Psoas muscle (tissue), 8 donors: ENCODE results near the gene CREB3L1. TPM values are rescaled to one million over a fixed set of nuclear protein-coding genes. Genes with fewer than 3 reads are reported as not detected.

Source experiments
- ATAC-seq, 4 donors: fragments of 200-7000 bp; cut with Tn5 transposase; one replicate each; pipeline ENCODE4 v1.9.1; 2020; ENCODE audit warnings: moderate library complexity in 3 of 4, mild to moderate bottlenecking in 2 of 4
- DNase-seq, 2 donors: peaks; one replicate each; pipeline ENCODE4 v3.0.0-alpha.2; 2020
- H3K27ac ChIP-seq: fragments of 200-600 bp; one replicate; pipeline ENCODE4 v1.8.0; 2022
- H3K27me3 ChIP-seq, 3 donors: fragments of 200-600 bp in 1 of 3; one replicate each; pipeline versions ENCODE4 v1.6.1 to v1.8.0; 2013 to 2022; ENCODE audit warnings: low read length in 2 of 3, mild to moderate bottlenecking in 2 of 3, moderate library complexity in 1 of 3; ENCODE audit not compliant: insufficient read depth in 3 of 3
- H3K36me3 ChIP-seq, 2 donors: fragments of 200-600 bp in 1 of 2; one replicate each; pipeline versions ENCODE4 v1.6.1 to v1.8.0; 2013 to 2022; ENCODE audit warnings: low read depth in 1 of 2, mild to moderate bottlenecking in 1 of 2, moderate library complexity in 1 of 2; ENCODE audit not compliant: insufficient read depth in 1 of 2
- H3K4me1 ChIP-seq: fragments of 200-600 bp; one replicate; pipeline ENCODE4 v1.8.0; 2022
- H3K4me3 ChIP-seq: fragments of 200-600 bp; one replicate; pipeline ENCODE4 v1.8.0; 2022; ENCODE audit warnings: mild to moderate bottlenecking
- H3K9me3 ChIP-seq: fragments of 200-600 bp; one replicate; pipeline ENCODE4 v1.8.0; 2022
- CTCF ChIP-seq: fragments of 200-600 bp; IDR thresholded peaks from one replicate; pipeline ENCODE4 v1.8.0; 2022; ENCODE audit warnings: antibody characterized with exemption
- WGBS, 3 donors: extraction: QIAGEN DNeasy Blood & Tissue Kit; methylation state at CpG; one replicate each; pipeline versions ENCODE4 v1.1.6 to v1.1.7; 2013; 5-methylcytosine and 5-hydroxymethylcytosine counted together
- intact Hi-C, 2 donors: fragments of 100-400 bp; cut with DNase I; formaldehyde crosslinking; loops; one replicate each; pipeline versions ENCODE4 v1.11.0 to v1.14.2; 2022
- polyA plus RNA-seq, 3 donors: library from polyadenylated mRNA; stranded (reverse); fragments of 200-250 nt; gene quantifications; one replicate each; pipeline ENCODE4 v1.2.3, GENCODE V29; 2013
- total RNA-seq, 4 donors: library from RNA; stranded (reverse); fragmentation: NEBNext Ultra II Directional in 2 of 4; extraction: Animal tissue kit (Norgen Biotek cat#: 25700) in 2 of 4; gene quantifications; one replicate each; pipeline versions ENCODE4 v1.2.1 to v1.2.4, GENCODE V29; 2021 to 2023
- donor health status: healthy with polysubstance abuse.
- donor health status: DM: no; HTN: no; CAD: no; lungs with moderate emphysema.
- donor health status: Bipolar disorder and iron deficiency.
- donor health status: healthy.
- donor health status: DM: yes; HTN: yes; CAD: no.
- donor health status: DM: no; HTN: no; CAD: no.
- donor health status: DM: no; HTN: no; CAD: no.
- donor health status: DM: yes; HTN: yes; CAD: no.

The CREB3L1 gene
- total and polyA plus RNA-seq, 7 donors = 1.4 to 6.9 (median 2.2) TPM

GRCh38 chr11:46338988-46339666, 61.7 kb downstream of the CREB3L1 start:
- Histone ChIP-seq H3K4me1 (peaks cover 18% of the 10 kb centered on the region), H3K27ac (peak overlapping the region; percentile 62)

GRCh38 chr11:46339816-46340215, 62.4 kb downstream of the CREB3L1 start:
- 33 to 68% (median 50%) methylated on average over 2 of the region's 2 CpGs for WGBS, 3 donors
- no peak for TF ChIP-seq CTCF
- DNase-seq (no peak), ATAC-seq (peak; percentile 45 to 74 (median 61))
- intact Hi-C loops = loop anchor here in 1 of 2 donors (10.0 kb wide), 1 partner anchor 215 kb away; the partner anchor contains the start of gene PHF21A
- Histone ChIP-seq H3K4me1 (peaks cover 18% of the 10 kb centered on the region), H3K9me3 (no peaks in the 10 kb centered on the region), H3K4me3 (no peak overlapping the region), H3K36me3 (no peaks in the 10 kb centered on the region), H3K27ac (peak overlapping the region; percentile 62), H3K27me3 (no peaks in the 10 kb centered on the region)

More at GRCh38 chr11:46338988-46339666, 61.7 kb downstream of the CREB3L1 start:
- H3K4me3 ChIP-seq = peak overlapping the region; percentile 59
- WGBS, 3 donors = 19 to 23% (median 21%) methylated on average over 16 of the region's 16 CpGs
- peaks cover 0 to 4% (median 2%) of the 10 kb centered on the region in 3 donors for H3K27me3 ChIP-seq
- no peak for TF ChIP-seq CTCF
- H3K9me3 ChIP-seq = no peaks in the 10 kb centered on the region
- no peaks in the 10 kb centered on the region for H3K36me3 ChIP-seq
- peak; percentile 64 to 89 (median 77) for ATAC-seq
- DNase-seq = peak in 1 of 2 donors; percentile 33
- intact Hi-C loops = loop anchor here in 1 of 2 donors (10.0 kb wide), 1 partner anchor 214 kb away; the partner anchor contains the start of gene PHF21A

- Histone ChIP-seq H3K36me3 (no peaks in the 10 kb centered on the region), H3K27me3 (no peaks in the 10 kb centered on the region), H3K9me3 (no peaks in the 10 kb centered on the region), H3K27ac (no peak overlapping the region), H3K4me3 (no peak overlapping the region), H3K4me1 (peaks cover 18% of the 10 kb centered on the region)
- no peak for TF ChIP-seq CTCF
- ATAC-seq = no peak
- intact Hi-C loops = no loop called here
- no peak for DNase-seq
- 92 to 96% (median 94%) methylated on average over 3 of the region's 3 CpGs for WGBS, 3 donors
These were observed 64.0 kb downstream of the CREB3L1 start for GRCh38 chr11:46341454-46341853.

GRCh38 chr11:46342239-46342638, 64.8 kb downstream of the CREB3L1 start:
- intact Hi-C loops = no loop called here
- Histone ChIP-seq H3K9me3 (no peaks in the 10 kb centered on the region), H3K4me3 (no peak overlapping the region), H3K4me1 (peaks cover 18% of the 10 kb centered on the region), H3K36me3 (no peaks in the 10 kb centered on the region), H3K27me3 (no peaks in the 10 kb centered on the region), H3K27ac (no peak overlapping the region)
- no peak for ATAC-seq
- 53 to 58% (median 57%) methylated on average over 5 of the region's 5 CpGs for WGBS, 3 donors
- no peak for DNase-seq
- no peak for TF ChIP-seq CTCF
